Liver (tissue), 9 donors: ENCODE results near the gene HOATZ. TPM values are rescaled to one million over a fixed set of nuclear protein-coding genes. Genes with fewer than 3 reads are reported as not detected.

Experiments
- DNase-seq: peaks from one replicate; pipeline ENCODE4 v3.0.0-alpha.2; 2017; ENCODE audit warnings: low spot score
- H3K27ac ChIP-seq, 2 donors: one replicate each; pipeline ENCODE4 v1.7.0; 2013; ENCODE audit warnings: inconsistent platforms in 2 of 2, low read length in 2 of 2, control low read depth in 1 of 2, low read depth in 1 of 2, mild to moderate bottlenecking in 1 of 2
- H3K27me3 ChIP-seq, 4 donors: one replicate each; pipeline versions ENCODE4 v1.6.1 to v1.7.0; 2013; ENCODE audit warnings: low read length in 3 of 4, inconsistent platforms in 1 of 4, mild to moderate bottlenecking in 1 of 4, moderate library complexity in 1 of 4; ENCODE audit not compliant: control insufficient read depth in 4 of 4, insufficient read depth in 4 of 4
- H3K36me3 ChIP-seq, 4 donors: one replicate each; pipeline versions ENCODE4 v1.6.1 to v1.7.0; 2013; ENCODE audit warnings: low read length in 3 of 4, mild to moderate bottlenecking in 3 of 4, low read depth in 1 of 4, moderate library complexity in 1 of 4; ENCODE audit not compliant: control insufficient read depth in 4 of 4, insufficient read depth in 3 of 4
- H3K4me1 ChIP-seq, 4 donors: one replicate each; pipeline versions ENCODE4 v1.6.1 to v1.7.0; 2013; ENCODE audit warnings: low read length in 3 of 4, mild to moderate bottlenecking in 3 of 4, moderate library complexity in 1 of 4; ENCODE audit not compliant: control insufficient read depth in 4 of 4, insufficient read depth in 4 of 4
- H3K4me3 ChIP-seq, 3 donors: one replicate each; pipeline versions ENCODE4 v1.6.1 to v1.7.0; 2013; ENCODE audit warnings: low read length in 3 of 3, control low read depth in 1 of 3, low read depth in 1 of 3, mild to moderate bottlenecking in 1 of 3
- H3K9ac ChIP-seq, 2 donors: one replicate each; pipeline ENCODE4 v1.7.0; 2013; ENCODE audit warnings: low read length in 2 of 2, mild to moderate bottlenecking in 2 of 2, moderate library complexity in 2 of 2, control low read depth in 1 of 2, low read depth in 1 of 2
- H3K9me3 ChIP-seq, 4 donors: one replicate each; pipeline versions ENCODE4 v1.6.1 to v1.7.0; 2013; ENCODE audit warnings: low read length in 3 of 4; ENCODE audit not compliant: control insufficient read depth in 4 of 4
- CTCF ChIP-seq: fragments of 150-350 bp; IDR thresholded peaks from 2 replicates; pipeline ENCODE4 v1.5.1; 2017; ENCODE audit warnings: improper control_type of control experiment, low read depth, low read length; ENCODE audit not compliant: missing input control
- EGR1 ChIP-seq, 2 donors: IDR thresholded peaks; 2 replicates each; pipeline ENCODE4 v1.6.1; 2016 to 2018; ENCODE audit warnings: antibody characterized with exemption in 2 of 2, low read depth in 2 of 2
- FOXA1 ChIP-seq: IDR thresholded peaks from 2 replicates; pipeline ENCODE4 v1.6.1; 2016; ENCODE audit warnings: antibody characterized with exemption
- FOXA2 ChIP-seq: IDR thresholded peaks from 2 replicates; pipeline ENCODE4 v1.6.1; 2016; ENCODE audit warnings: antibody characterized with exemption
- HNF4G ChIP-seq: IDR thresholded peaks from 2 replicates; pipeline ENCODE4 v1.6.1; 2016; ENCODE audit warnings: antibody characterized with exemption
- MAX ChIP-seq: IDR thresholded peaks from 2 replicates; pipeline ENCODE4 v1.6.1; 2016; ENCODE audit warnings: antibody characterized with exemption
- NR2F2 ChIP-seq: IDR thresholded peaks from 2 replicates; pipeline ENCODE4 v1.6.1; 2016; ENCODE audit warnings: antibody characterized with exemption
- SP1 ChIP-seq: IDR thresholded peaks from 2 replicates; pipeline ENCODE4 v1.6.1; 2018; ENCODE audit warnings: antibody characterized with exemption, mild to moderate bottlenecking
- TAF1 ChIP-seq: conservative IDR thresholded peaks from 2 replicates; pipeline ENCODE4 v1.6.1; 2016; ENCODE audit warnings: antibody characterized with exemption, mild to moderate bottlenecking
- YY1 ChIP-seq: IDR thresholded peaks from 2 replicates; pipeline ENCODE4 v1.6.1; 2016; ENCODE audit warnings: antibody characterized with exemption, mild to moderate bottlenecking
- ZBTB33 ChIP-seq: IDR thresholded peaks from 2 replicates; pipeline ENCODE4 v1.6.1; 2016; ENCODE audit warnings: antibody characterized with exemption
- WGBS: extraction: QIAGEN DNeasy Blood & Tissue Kit; methylation state at CpG from one replicate; pipeline ENCODE4 v1.1.7; 2013; 5-methylcytosine and 5-hydroxymethylcytosine counted together
- polyA plus RNA-seq, 2 donors: library from polyadenylated mRNA; stranded (reverse) in 1 of 2; unstranded in 1 of 2; fragments of 200-250 nt in 1 of 2; fragments of >200 nt in 1 of 2; fragmentation: Nextera tagmentation in 1 of 2; extraction: Ambion mirVana in 1 of 2; gene quantifications; one replicate each; pipeline versions ENCODE4 v1.2.1 to v1.2.3, GENCODE V29; 2013 to 2015
- total RNA-seq, 2 donors: library from RNA; depleted of rRNA; stranded (reverse); fragments of >200 nt; gene quantifications; one replicate each; pipeline ENCODE4 v1.2.3, GENCODE V29; 2014
- TF ChIP-seq, protein P1 (sequence below): IDR thresholded peaks from 2 replicates; pipeline ENCODE4 v1.6.1; 2016; ENCODE audit warnings: antibody characterized with exemption
- donor health status: healthy.
- donor health status: healthy.
- donor health status: healthy.
- donor health status: healthy.
- donor health status: healthy.

HOATZ gene
- total and polyA plus RNA-seq, 4 donors, result not detected

DNA sequence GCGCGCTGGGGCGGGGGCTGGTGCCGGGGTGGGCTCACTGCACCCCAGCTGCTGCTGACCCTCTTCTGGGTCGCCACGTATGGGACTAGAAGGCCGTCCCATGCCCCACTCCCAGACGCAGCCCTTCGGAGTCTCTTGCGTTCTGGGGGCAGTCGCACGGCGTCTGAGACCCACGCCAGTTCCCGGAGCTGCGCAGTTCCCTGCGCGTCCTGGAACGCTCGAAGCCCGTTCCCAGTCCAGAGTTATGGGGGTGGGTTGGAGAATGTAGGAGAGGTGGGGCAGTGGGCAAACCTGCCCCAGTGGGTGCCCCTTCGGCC, 26.3 kb downstream of the HOATZ start (continued):
- TF ChIP-seq MAX (no peak), HNF4G (no peak), ZBTB33 (no peak), EGR1 (IDR thresholded peaks at IDR 0.05; ENCODE audit: low read depth in 2 of 2) (no peak), NR2F2 (no peak)

- peaks cover 0 to 4% (median 1%) of the 10 kb centered on the region in 4 donors for H3K27me3 ChIP-seq
- TF ChIP-seq SP1 (no peak), FOXA1 (no peak), NR2F2 (no peak), CTCF (no peak), MAX (no peak), FOXA2 (no peak), YY1 (no peak)
- TF ChIP-seq, protein P1, sequence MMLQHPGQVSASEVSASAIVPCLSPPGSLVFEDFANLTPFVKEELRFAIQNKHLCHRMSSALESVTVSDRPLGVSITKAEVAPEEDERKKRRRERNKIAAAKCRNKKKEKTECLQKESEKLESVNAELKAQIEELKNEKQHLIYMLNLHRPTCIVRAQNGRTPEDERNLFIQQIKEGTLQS, result no peak
- WGBS, result 9% methylated on average over 41 of the region's 41 CpGs
Measured at GRCh38 chr11:111541254-111542061, 26.9 kb downstream of the HOATZ start.

GRCh38 chr11:111542606-111543275, 28.2 kb downstream of the HOATZ start:
- no peaks in the 10 kb centered on the region for H3K36me3 ChIP-seq
- no peaks in the 10 kb centered on the region for H3K9me3 ChIP-seq
- peaks cover 0 to 4% (median 1%) of the 10 kb centered on the region in 4 donors for H3K27me3 ChIP-seq
- peaks cover 0 to 22% (median 11%) of the 10 kb centered on the region in 4 donors for H3K4me1 ChIP-seq
- H3K27ac ChIP-seq, result no peak overlapping the region
- H3K9ac ChIP-seq, result no peak overlapping the region
- no peak for TF ChIP-seq TAF1
- no peak overlapping the region for H3K4me3 ChIP-seq
- WGBS, result 72% methylated on average over 10 of the region's 10 CpGs
- DNase-seq, result no peak

More at GRCh38 chr11:111541254-111542061, 26.9 kb downstream of the HOATZ start:
- H3K9me3 ChIP-seq, result no peaks in the 10 kb centered on the region
- no peak for DNase-seq
- H3K36me3 ChIP-seq, result no peaks in the 10 kb centered on the region
- H3K4me1 ChIP-seq, result peaks cover 0 to 22% (median 11%) of the 10 kb centered on the region in 4 donors
- H3K27ac ChIP-seq, result no peak overlapping the region
- no peak overlapping the region for H3K9ac ChIP-seq
- H3K4me3 ChIP-seq, result peak overlapping the region in 2 of 3 donors; percentile 25 to 51
